ENCODE data around the gene FGR. TPM values are rescaled to one million over a fixed set of nuclear protein-coding genes. Genes with fewer than 3 reads are reported as not detected.

FGR gene
- total and polyA plus RNA-seq, 9 donors = 1.4 to 2.5 (median 2.0) TPM

- Histone ChIP-seq H3K36me3 (ENCODE audit: control insufficient read depth, insufficient read depth, low read length) (peaks cover 11% of the 10 kb centered on the region), H3K9me3 (replicated peaks; ENCODE audit: control insufficient read depth, low read depth, low read length) (no peaks in the 10 kb centered on the region), H3K27ac (ENCODE audit: low read length) (peak overlapping the region; percentile 95), H3K4me3 (ENCODE audit: low read length) (no peak overlapping the region), H3K27me3 (ENCODE audit: control insufficient read depth, insufficient read depth, low read length) (no peaks in the 10 kb centered on the region), H3K4me1 (ENCODE audit: control insufficient read depth, insufficient read depth, low read length) (peaks cover 91% of the 10 kb centered on the region)
- 65% methylated on average over 4 of the region's 8 CpGs for WGBS (ENCODE audit: insufficient coverage)
- no peak for DNase-seq
Observed at GRCh38 chr1:27574001-27574781, 60.8 kb downstream of the FGR start.

- 28% methylated on average over 8 of the region's 14 CpGs for WGBS (ENCODE audit: insufficient coverage)
- H3K4me1 ChIP-seq (ENCODE audit: control insufficient read depth, insufficient read depth, low read length) = peaks cover 94% of the 10 kb centered on the region
- no peak overlapping the region for H3K4me3 ChIP-seq (ENCODE audit: low read length)
- H3K36me3 ChIP-seq (ENCODE audit: control insufficient read depth, insufficient read depth, low read length) = peaks cover 14% of the 10 kb centered on the region
- peak overlapping the region; percentile 95 for H3K27ac ChIP-seq (ENCODE audit: low read length)
- no peaks in the 10 kb centered on the region for H3K9me3 ChIP-seq (replicated peaks; ENCODE audit: control insufficient read depth, low read depth, low read length)
- DNase-seq = no peak
- H3K27me3 ChIP-seq (ENCODE audit: control insufficient read depth, insufficient read depth, low read length) = no peaks in the 10 kb centered on the region
Observed at GRCh38 chr1:27572679-27573426, 62.1 kb downstream of the FGR start.

DNA sequence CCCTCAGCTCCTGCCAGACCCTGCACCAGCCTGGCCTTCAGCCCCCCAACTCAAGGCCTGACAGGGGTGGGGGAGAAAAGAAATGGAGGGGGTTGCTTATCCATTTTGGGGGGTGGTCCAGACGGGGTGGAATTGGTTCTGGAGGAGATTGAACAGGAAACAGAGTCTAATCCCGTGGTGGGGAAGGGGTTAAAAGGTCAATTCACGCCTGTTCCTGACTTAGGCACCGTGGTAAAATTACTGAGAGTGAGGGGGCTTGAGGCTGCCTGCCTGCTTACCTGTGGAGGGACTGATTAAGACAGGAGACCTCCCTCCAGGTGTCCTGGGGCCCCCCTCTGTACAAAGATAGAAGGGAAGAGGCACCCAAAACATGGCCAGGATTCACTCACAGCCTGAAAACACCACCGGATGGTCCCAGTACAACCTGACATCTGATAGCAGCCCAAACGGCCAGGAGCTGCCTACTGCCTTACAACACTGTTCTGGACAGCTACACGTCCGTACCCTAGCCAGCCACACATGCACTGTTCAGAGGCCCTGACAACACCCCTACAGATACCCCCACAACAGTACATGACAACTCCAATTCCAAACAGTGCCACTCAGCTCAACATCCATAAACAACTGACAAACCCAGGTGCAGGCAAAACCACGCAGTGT is 62.8 kb downstream of the FGR start:
- Histone ChIP-seq H3K27me3 (ENCODE audit: control insufficient read depth, insufficient read depth, low read length) (no peaks in the 10 kb centered on the region), H3K4me3 (ENCODE audit: low read length) (no peak overlapping the region), H3K27ac (ENCODE audit: low read length) (peak overlapping the region; percentile 95), H3K36me3 (ENCODE audit: control insufficient read depth, insufficient read depth, low read length) (peaks cover 21% of the 10 kb centered on the region), H3K9me3 (replicated peaks; ENCODE audit: control insufficient read depth, low read depth, low read length) (no peaks in the 10 kb centered on the region), H3K4me1 (ENCODE audit: control insufficient read depth, insufficient read depth, low read length) (peaks cover 94% of the 10 kb centered on the region)
- DNase-seq = no peak
- WGBS (ENCODE audit: insufficient coverage) = 8% methylated on average over 7 of the region's 9 CpGs

DNA sequence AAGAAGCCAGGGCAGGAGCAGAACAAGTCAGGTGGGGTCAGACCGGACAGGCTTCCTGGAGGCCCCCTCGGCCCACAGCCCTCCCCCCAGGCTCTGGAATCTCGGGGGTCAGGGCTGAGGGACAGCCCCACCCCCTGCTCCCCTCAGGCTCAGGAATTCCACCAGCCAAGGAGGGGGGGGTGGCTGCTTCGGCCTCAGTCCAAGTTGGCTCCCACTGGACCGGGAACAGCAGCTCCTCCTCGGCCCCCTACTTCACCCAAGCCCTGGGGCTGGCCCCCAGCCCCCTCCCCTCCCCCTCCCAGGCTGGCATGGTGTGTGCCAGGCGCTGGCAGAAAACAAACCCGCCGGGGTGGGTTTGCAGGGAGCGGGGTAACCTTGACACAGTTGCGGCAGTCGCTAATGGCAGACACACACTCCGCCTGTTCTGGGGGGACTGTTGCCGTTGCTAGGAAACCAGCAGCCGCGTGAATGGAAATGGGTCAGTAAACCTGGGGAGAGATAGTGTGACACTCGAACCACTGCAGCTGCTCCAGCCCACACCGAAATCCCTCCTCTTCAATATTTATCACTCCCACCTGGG is 63.5 kb downstream of the FGR start:
- Histone ChIP-seq H3K9me3 (replicated peaks; ENCODE audit: control insufficient read depth, low read depth, low read length) (no peaks in the 10 kb centered on the region), H3K27ac (ENCODE audit: low read length) (peak overlapping the region; percentile 95), H3K4me3 (ENCODE audit: low read length) (no peak overlapping the region), H3K27me3 (ENCODE audit: control insufficient read depth, insufficient read depth, low read length) (no peaks in the 10 kb centered on the region), H3K36me3 (ENCODE audit: control insufficient read depth, insufficient read depth, low read length) (peaks cover 19% of the 10 kb centered on the region), H3K4me1 (ENCODE audit: control insufficient read depth, insufficient read depth, low read length) (peaks cover 94% of the 10 kb centered on the region)
- 38% methylated on average over 4 of the region's 18 CpGs for WGBS (ENCODE audit: insufficient coverage)
- DNase-seq = peak; percentile 88

- H3K4me3 ChIP-seq (ENCODE audit: low read length) = no peak overlapping the region
- no peak for DNase-seq
- H3K36me3 ChIP-seq (ENCODE audit: control insufficient read depth, insufficient read depth, low read length) = peaks cover 19% of the 10 kb centered on the region
- no CpG with 5 or more reads among the region's 3 CpGs for WGBS (ENCODE audit: insufficient coverage)
- H3K27ac ChIP-seq (ENCODE audit: low read length) = peak overlapping the region; percentile 95
- no peaks in the 10 kb centered on the region for H3K9me3 ChIP-seq (replicated peaks; ENCODE audit: control insufficient read depth, low read depth, low read length)
- no peaks in the 10 kb centered on the region for H3K27me3 ChIP-seq (ENCODE audit: control insufficient read depth, insufficient read depth, low read length)
- H3K4me1 ChIP-seq (ENCODE audit: control insufficient read depth, insufficient read depth, low read length) = peaks cover 94% of the 10 kb centered on the region
Observed at GRCh38 chr1:27570784-27571183, 64.2 kb downstream of the FGR start.

GRCh38 chr1:27570356-27570755 is 64.6 kb downstream of the FGR start:
- no peak overlapping the region for H3K4me3 ChIP-seq (ENCODE audit: low read length)
- H3K27ac ChIP-seq (ENCODE audit: low read length) = peak overlapping the region; percentile 95
- H3K36me3 ChIP-seq (ENCODE audit: control insufficient read depth, insufficient read depth, low read length) = peaks cover 21% of the 10 kb centered on the region
- WGBS (ENCODE audit: insufficient coverage) = 18% methylated on average over 2 of the region's 2 CpGs
- peaks cover 98% of the 10 kb centered on the region for H3K4me1 ChIP-seq (ENCODE audit: control insufficient read depth, insufficient read depth, low read length)
- H3K9me3 ChIP-seq (replicated peaks; ENCODE audit: control insufficient read depth, low read depth, low read length) = no peaks in the 10 kb centered on the region
- H3K27me3 ChIP-seq (ENCODE audit: control insufficient read depth, insufficient read depth, low read length) = no peaks in the 10 kb centered on the region
- no peak for DNase-seq

- peak overlapping the region; percentile 95 for H3K27ac ChIP-seq (ENCODE audit: low read length)
- no peak overlapping the region for H3K4me3 ChIP-seq (ENCODE audit: low read length)
- WGBS (ENCODE audit: insufficient coverage) = 54% methylated on average over 10 of the region's 14 CpGs
- H3K4me1 ChIP-seq (ENCODE audit: control insufficient read depth, insufficient read depth, low read length) = peaks cover 99% of the 10 kb centered on the region
- peak; percentile 68 for DNase-seq
- no peaks in the 10 kb centered on the region for H3K9me3 ChIP-seq (replicated peaks; ENCODE audit: control insufficient read depth, low read depth, low read length)
- peaks cover 22% of the 10 kb centered on the region for H3K36me3 ChIP-seq (ENCODE audit: control insufficient read depth, insufficient read depth, low read length)
- H3K27me3 ChIP-seq (ENCODE audit: control insufficient read depth, insufficient read depth, low read length) = no peaks in the 10 kb centered on the region
Observed at GRCh38 chr1:27569506-27570291, 65.3 kb downstream of the FGR start.

- no peaks in the 10 kb centered on the region for H3K27me3 ChIP-seq (ENCODE audit: control insufficient read depth, insufficient read depth, low read length)
- DNase-seq = no peak
- no peak overlapping the region for H3K4me3 ChIP-seq (ENCODE audit: low read length)
- H3K9me3 ChIP-seq (replicated peaks; ENCODE audit: control insufficient read depth, low read depth, low read length) = no peaks in the 10 kb centered on the region
- H3K27ac ChIP-seq (ENCODE audit: low read length) = peak overlapping the region; percentile 95
- 50% methylated on average over 2 of the region's 3 CpGs for WGBS (ENCODE audit: insufficient coverage)
- H3K4me1 ChIP-seq (ENCODE audit: control insufficient read depth, insufficient read depth, low read length) = peaks cover 99% of the 10 kb centered on the region
- H3K36me3 ChIP-seq (ENCODE audit: control insufficient read depth, insufficient read depth, low read length) = peaks cover 27% of the 10 kb centered on the region
Observed at GRCh38 chr1:27569088-27569460, 65.9 kb downstream of the FGR start.

- Histone ChIP-seq H3K4me1 (ENCODE audit: control insufficient read depth, insufficient read depth, low read length) (peaks cover 99% of the 10 kb centered on the region), H3K9me3 (replicated peaks; ENCODE audit: control insufficient read depth, low read depth, low read length) (no peaks in the 10 kb centered on the region), H3K27me3 (ENCODE audit: control insufficient read depth, insufficient read depth, low read length) (no peaks in the 10 kb centered on the region), H3K36me3 (ENCODE audit: control insufficient read depth, insufficient read depth, low read length) (peaks cover 25% of the 10 kb centered on the region), H3K27ac (ENCODE audit: low read length) (peak overlapping the region; percentile 95), H3K4me3 (ENCODE audit: low read length) (peak overlapping the region; percentile 6)
- DNase-seq = peak; percentile 95
- 2% methylated on average over 54 of the region's 65 CpGs for WGBS (ENCODE audit: insufficient coverage)
Observed at GRCh38 chr1:27568300-27569087, 66.5 kb downstream of the FGR start.
